Heart right ventricle (tissue), 16 donors: ENCODE results near the gene MUC2. TPM values are rescaled to one million over a fixed set of nuclear protein-coding genes. Genes with fewer than 3 reads are reported as not detected.

Experiments used
- ATAC-seq, 8 donors: fragments of 200-7000 bp; cut with Tn5 transposase; one replicate each; pipeline ENCODE4 v1.9.1; 2020; ENCODE audit warnings: mild to moderate bottlenecking in 8 of 8, moderate library complexity in 8 of 8, moderate number of reproducible peaks in 1 of 8
- DNase-seq, 2 donors: peaks; one replicate each; pipeline ENCODE4 v3.0.0-alpha.2; 2020
- H3K27ac ChIP-seq, 10 donors: fragments of 200-600 bp; sonication (generic) in 2 of 10; one replicate each; pipeline versions ENCODE4 v1.5.0 to v1.8.0; 2020 to 2022; ENCODE audit warnings: mild to moderate bottlenecking in 3 of 10
- H3K27me3 ChIP-seq, 7 donors: fragments of 200-600 bp; one replicate each; pipeline ENCODE4 v1.8.0; 2021 to 2022; ENCODE audit warnings: mild to moderate bottlenecking in 2 of 7
- H3K36me3 ChIP-seq, 9 donors: fragments of 200-600 bp; sonication (generic) in 1 of 9; one replicate each; pipeline versions ENCODE4 v1.5.0 to v1.8.0; 2020 to 2022; ENCODE audit warnings: mild to moderate bottlenecking in 2 of 9
- H3K4me1 ChIP-seq, 9 donors: fragments of 200-600 bp; sonication (generic) in 1 of 9; one replicate each; pipeline versions ENCODE4 v1.5.0 to v1.8.0; 2020 to 2022; ENCODE audit warnings: mild to moderate bottlenecking in 4 of 9
- H3K4me3 ChIP-seq, 10 donors: fragments of 200-600 bp; sonication (generic) in 2 of 10; one replicate each; pipeline versions ENCODE4 v1.5.0 to v1.8.0; 2020 to 2022; ENCODE audit warnings: mild to moderate bottlenecking in 7 of 10, moderate library complexity in 2 of 10
- H3K9me3 ChIP-seq, 11 donors: fragments of 200-600 bp in 10 of 11; sonication (generic) in 2 of 11; one replicate each; pipeline versions ENCODE4 v1.5.0 to v1.8.0; 2013 to 2022; ENCODE audit warnings: mild to moderate bottlenecking in 2 of 11, control low read depth in 1 of 11, moderate library complexity in 1 of 11
- CTCF ChIP-seq, 9 donors: fragments of 200-600 bp; sonication (generic) in 2 of 9; IDR thresholded peaks; one replicate each; pipeline versions ENCODE4 v1.5.0 to v1.8.0; 2021 to 2022; ENCODE audit warnings: antibody characterized with exemption in 9 of 9, mild to moderate bottlenecking in 5 of 9, moderate library complexity in 1 of 9
- WGBS, 2 donors: extraction: QIAGEN DNeasy Blood & Tissue Kit; methylation state at CpG; one replicate each; pipeline ENCODE4 v1.1.7; 2013; ENCODE audit warnings: inconsistent platforms in 1 of 2; 5-methylcytosine and 5-hydroxymethylcytosine counted together
- intact Hi-C, 10 donors: fragments of 100-400 bp; cut with DNase I; formaldehyde crosslinking; loops; one replicate each; pipeline versions ENCODE4 v1.11.1 to v1.14.2; 2022
- polyA plus RNA-seq, 2 donors: library from polyadenylated mRNA; stranded (reverse); fragments of 200-250 nt; gene quantifications; one replicate each; pipeline ENCODE4 v1.2.3, GENCODE V29; 2013
- total RNA-seq, 10 donors: library from RNA; stranded (reverse); fragmentation: NEBNext Ultra II Directional in 3 of 10; extraction: Animal tissue kit (Norgen Biotek cat#: 25700) in 3 of 10; gene quantifications; one replicate each; pipeline versions ENCODE4 v1.2.1 to v1.2.4, GENCODE V29; 2021 to 2023
- donor health status: Arrhythmogenic right ventricular cardiomyopathy.
- donor health status: ischemic (EF 13 %, LVEDD 7.1; RV severe dilation, severe dysfunction).
- donor health status: healthy with polysubstance abuse.
- donor health status: DM: no; HTN: yes; CAD: no.
- donor health status: DM: no; HTN: no; CAD: no.
- donor health status: ischemic (EF 25% LVEDD 6.9; RV normal size, moderate dysfunction).
- donor health status: ischemic (EF 25% LVEDD 5.7; RV mildly dilated, moderate dysfunction).
- donor health status: healthy.
- donor health status: DM: yes; HTN: yes; CAD: no.
- donor health status: Ischemic cardiomyopathy.
- donor health status: ischemic (EF 35%, LVEDD 5.7; RV mildly dilated, moderate dysfunction).
- donor health status: nonischemic (EF 11% LVEDD 7.7; RV severe dilation, severe dysfunction).
- donor health status: DM: yes; HTN: yes; CAD: no.
- donor health status: PGD.
- donor health status: ischemic (EF 29% LVEDD 5.4; RV normal size, mild dysfunction).
- donor health status: nonischemic (EF 23%, LVEDD 6.1; RV moderate dilation, normal function).

MUC2 gene
- total and polyA plus RNA-seq, 12 donors = 0.03 TPM; not detected in 11

- ATAC-seq (no peak), DNase-seq (peak in 1 of 2 donors; percentile 5)
- Histone ChIP-seq H3K27me3 (peaks cover 0 to 7% (median 0%) of the 10 kb centered on the region in 7 donors), H3K4me1 (no peaks in the 10 kb centered on the region), H3K9me3 (no peaks in the 10 kb centered on the region), H3K27ac (no peak overlapping the region), H3K36me3 (no peaks in the 10 kb centered on the region), H3K4me3 (no peak overlapping the region)
- no peak for TF ChIP-seq CTCF (IDR thresholded peaks at IDR 0.05)
- intact Hi-C loops = no loop called here
- WGBS, 2 donors = 84 to 89% methylated on average over 31 of the region's 31 CpGs
Measured at GRCh38 chr11:1086171-1087102, 11.8 kb downstream of the MUC2 start.

DNA sequence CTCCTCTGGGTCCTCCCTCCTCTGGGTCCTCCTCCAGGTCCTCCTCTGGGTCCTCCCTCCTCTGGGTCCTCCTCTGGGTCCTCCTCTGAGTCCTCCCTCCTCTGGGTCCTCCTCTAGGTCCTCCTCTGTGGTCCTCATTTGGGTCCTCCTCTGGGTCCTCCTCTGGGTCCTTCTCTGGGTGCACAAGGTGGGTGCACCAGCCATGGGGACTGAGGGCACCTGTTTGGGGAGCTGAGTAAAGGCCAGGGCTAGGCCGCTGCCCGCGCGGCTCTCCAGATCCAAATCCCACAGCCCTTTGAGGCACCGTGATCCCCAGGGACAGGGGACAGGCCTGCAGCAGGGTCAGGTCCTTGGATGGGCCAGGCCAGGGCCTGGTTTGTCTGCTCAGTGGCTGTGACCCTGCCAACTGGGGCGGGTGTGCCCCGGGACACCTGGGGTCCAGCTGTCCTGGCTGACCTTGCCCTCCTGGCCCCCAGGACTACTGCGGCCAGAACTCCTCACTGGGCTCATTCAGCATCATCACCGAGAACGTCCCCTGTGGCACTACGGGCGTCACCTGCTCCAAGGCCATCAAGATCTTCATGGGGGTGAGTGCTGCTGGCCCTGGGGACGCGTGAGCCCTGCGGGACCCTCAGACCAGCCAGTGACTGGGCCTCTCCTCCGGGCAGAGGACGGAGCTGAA is 12.7 kb downstream of the MUC2 start:
- intact Hi-C loops = no loop called here
- Histone ChIP-seq H3K4me3 (no peak overlapping the region), H3K4me1 (no peaks in the 10 kb centered on the region), H3K27ac (no peak overlapping the region), H3K36me3 (no peaks in the 10 kb centered on the region), H3K9me3 (no peaks in the 10 kb centered on the region), H3K27me3 (peaks cover 0 to 7% (median 0%) of the 10 kb centered on the region in 7 donors)
- ATAC-seq (no peak), DNase-seq (peak in 1 of 2 donors; percentile 6)
- WGBS, 2 donors = 94% methylated on average over 17 of the region's 17 CpGs
- TF ChIP-seq CTCF (IDR thresholded peaks at IDR 0.05) = no peak

GRCh38 chr11:1087961-1088926 is 13.6 kb downstream of the MUC2 start:
- peak in 1 of 2 donors; percentile 6 for DNase-seq

More at GRCh38 chr11:1087961-1088926, 13.6 kb downstream of the MUC2 start:
- intact Hi-C loops = no loop called here
- WGBS, 2 donors = 87 to 91% methylated on average over 35 to 36 of the region's 40 CpGs
- no peaks in the 10 kb centered on the region for H3K4me1 ChIP-seq
- no peak for TF ChIP-seq CTCF (IDR thresholded peaks at IDR 0.05)
- no peak overlapping the region for H3K27ac ChIP-seq
- no peak overlapping the region for H3K4me3 ChIP-seq
- H3K27me3 ChIP-seq = peaks cover 0 to 7% (median 0%) of the 10 kb centered on the region in 7 donors
- ATAC-seq = no peak
- H3K36me3 ChIP-seq = no peaks in the 10 kb centered on the region
- no peaks in the 10 kb centered on the region for H3K9me3 ChIP-seq
